MM.1S (cell line): ENCODE measurements around the gene METAP1D.

Experiments used
- DNase-seq: peaks from one replicate; pipeline ENCODE4 v3.0.0-alpha.2; 2015
- H2AFZ ChIP-seq: fragments of 300-600 bp; sonication (generic); 2 replicates; pipeline ENCODE4 v1.6.0; 2016; ENCODE audit warnings: antibody characterized with exemption, low read length
- H3F3A ChIP-seq: fragments of 300-600 bp; sonication (generic); 2 replicates; pipeline ENCODE4 v1.6.1; 2016; ENCODE audit warnings: mild to moderate bottlenecking, antibody characterized with exemption, low read length, moderate library complexity, mixed read lengths; ENCODE audit not compliant: insufficient read depth
- H3K27ac ChIP-seq: fragments of 300-600 bp; sonication (generic); 2 replicates; pipeline ENCODE4 v1.5.1; 2016; ENCODE audit warnings: mild to moderate bottlenecking, low read length
- H3K27me3 ChIP-seq: fragments of 300-600 bp; sonication (generic); replicated peaks from 2 replicates; pipeline ENCODE4 v1.6.0; 2016; ENCODE audit warnings: low read length; ENCODE audit not compliant: insufficient read depth
- H3K36me3 ChIP-seq: fragments of 300-600 bp; sonication (generic); replicated peaks from 2 replicates; pipeline ENCODE4 v1.6.1; 2016; ENCODE audit warnings: mild to moderate bottlenecking, low read length, mixed read lengths; ENCODE audit not compliant: insufficient read depth
- H3K4me1 ChIP-seq: fragments of 300-600 bp; sonication (generic); 2 replicates; pipeline ENCODE4 v1.6.1; 2016; ENCODE audit warnings: low read length, mixed read lengths
- H3K4me2 ChIP-seq: fragments of 300-600 bp; sonication (generic); 2 replicates; pipeline ENCODE4 v1.6.0; 2016; ENCODE audit warnings: low read depth, low read length
- H3K4me3 ChIP-seq: fragments of 300-600 bp; sonication (generic); 2 replicates; pipeline ENCODE4 v1.5.1; 2016; ENCODE audit warnings: low read length, mixed read lengths
- H3K79me2 ChIP-seq: fragments of 300-600 bp; sonication (generic); 2 replicates; pipeline ENCODE4 v1.6.1; 2016; ENCODE audit warnings: mixed run types, low read length, mixed read lengths
- H3K9ac ChIP-seq: fragments of 300-600 bp; sonication (generic); 2 replicates; pipeline ENCODE4 v1.6.1; 2016; ENCODE audit warnings: low read length, mixed read lengths
- H3K9me2 ChIP-seq: fragments of 300-600 bp; sonication (generic); replicated peaks from 2 replicates; pipeline ENCODE4 v1.6.1; 2016; ENCODE audit warnings: mild to moderate bottlenecking, low read length, mixed read lengths; ENCODE audit not compliant: insufficient read depth
- H3K9me3 ChIP-seq: fragments of 300-600 bp; sonication (generic); replicated peaks from 2 replicates; pipeline ENCODE4 v1.6.1; 2016; ENCODE audit warnings: mild to moderate bottlenecking, low read length, mixed read lengths; ENCODE audit not compliant: insufficient read depth
- H4K20me1 ChIP-seq: fragments of 300-600 bp; sonication (generic); 2 replicates; pipeline ENCODE4 v1.6.1; 2016; ENCODE audit warnings: mild to moderate bottlenecking, low read length, moderate library complexity, mixed read lengths; ENCODE audit not compliant: insufficient read depth
- CTCF ChIP-seq: fragments of 300-600 bp; sonication (generic); IDR thresholded peaks from 2 replicates; pipeline ENCODE4 v1.5.1; 2016; ENCODE audit warnings: antibody characterized with exemption, low read length, mixed read lengths
- EZH2 ChIP-seq: fragments of 300-600 bp; sonication (generic); optimal IDR thresholded peaks from 2 replicates; pipeline ENCODE3; 2017; ENCODE audit warnings: low read depth, mild to moderate bottlenecking, antibody characterized with exemption, low read length, mixed read lengths
- EZH2phosphoT487 ChIP-seq: fragments of 300-600 bp; sonication (generic); IDR thresholded peaks from 2 replicates; pipeline ENCODE4 v1.6.1; 2018; ENCODE audit warnings: antibody characterized with exemption, low read length

The METAP1D gene

DNA sequence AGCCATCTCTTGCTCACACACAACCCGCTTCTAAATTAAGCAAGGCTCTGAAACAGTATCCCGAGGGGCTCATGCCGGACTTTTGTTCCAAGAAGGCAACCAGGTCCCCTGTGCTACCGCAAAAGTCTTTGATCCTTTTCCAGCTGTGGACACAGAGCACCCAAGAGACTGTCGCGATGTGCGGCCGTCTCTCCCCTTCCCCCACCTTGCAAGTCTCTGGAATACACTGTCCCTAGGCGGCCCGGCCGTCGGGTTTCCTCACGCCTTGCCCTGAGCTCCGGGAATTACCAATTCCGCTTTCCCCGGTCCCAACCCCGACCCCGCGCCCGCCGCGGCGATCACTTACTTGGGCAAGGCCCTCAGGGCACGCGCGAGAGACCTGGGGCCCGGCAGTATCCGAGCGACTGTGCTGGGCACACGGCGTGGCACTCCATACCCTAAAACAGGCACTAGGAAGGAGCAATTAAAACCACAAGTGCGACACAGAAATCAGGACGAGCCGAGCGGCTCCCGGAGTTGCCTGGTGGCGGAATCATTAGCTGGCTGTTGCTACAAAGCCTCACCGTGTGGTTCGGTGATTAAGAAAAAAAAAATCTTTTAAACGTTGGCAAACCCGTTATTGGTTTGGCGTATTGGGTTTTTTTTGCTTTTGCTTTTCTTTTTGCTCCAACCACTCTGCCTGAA is 83.3 kb downstream of the METAP1D start:
- Histone ChIP-seq H3K27ac (no peak overlapping the region), H3K27me3 (peaks cover 65% of the 10 kb centered on the region), H3F3A (no peaks in the 10 kb centered on the region)

DNA sequence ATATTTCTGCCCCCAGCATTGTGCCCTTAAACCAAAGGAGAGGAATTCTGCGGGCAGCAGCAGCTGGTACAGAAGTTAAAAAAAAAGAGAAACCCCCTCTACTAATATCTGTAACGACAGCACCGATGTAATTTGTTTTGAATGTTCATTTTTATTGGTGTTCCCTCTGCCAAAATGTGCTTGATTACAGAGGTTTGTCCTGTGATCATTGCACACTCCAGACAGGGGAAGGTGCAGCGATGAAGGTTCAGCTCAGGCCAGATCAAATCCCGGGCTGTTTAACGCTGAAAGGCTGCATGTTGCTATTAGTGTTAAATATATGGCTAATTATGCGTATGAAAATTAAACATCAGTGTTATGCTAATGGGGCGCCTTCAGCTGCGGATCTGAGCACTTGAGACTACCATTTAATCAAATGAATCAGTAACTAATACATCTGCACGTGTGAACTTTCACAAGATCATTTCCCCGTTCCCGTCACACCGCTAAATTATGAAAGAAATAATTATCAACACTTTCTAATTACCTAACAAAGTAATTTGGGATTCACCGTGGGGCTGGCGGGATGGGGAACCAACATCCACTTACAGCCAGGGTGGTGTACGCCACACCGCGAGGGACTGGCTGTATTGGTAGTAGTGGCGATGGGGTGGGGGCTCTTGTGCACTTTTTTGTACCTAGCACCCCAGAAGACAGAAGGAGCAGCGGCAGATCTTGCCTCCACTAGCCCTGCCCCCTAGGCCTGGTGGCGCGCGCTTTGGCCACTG is 84.1 kb downstream of the METAP1D start:
- Histone ChIP-seq H3F3A (no peaks in the 10 kb centered on the region), H3K9ac (no peak overlapping the region), H3K27me3 (peaks cover 72% of the 10 kb centered on the region), H4K20me1 (no peaks in the 10 kb centered on the region), H3K4me3 (peak overlapping the region; percentile 75), H3K4me2 (peak overlapping the region; percentile 98), H3K36me3 (no peaks in the 10 kb centered on the region), H2AFZ (peak overlapping the region; percentile 81), H3K9me3 (no peaks in the 10 kb centered on the region), H3K4me1 (0 out of 2 replicates have a peak, but pooled peaks cover 6% of the 10 kb centered on the region), H3K79me2 (no peaks in the 10 kb centered on the region), H3K9me2 (no peaks in the 10 kb centered on the region), H3K27ac (no peak overlapping the region)
- TF ChIP-seq CTCF, result no peak
- TF ChIP-seq EZH2, result no peak
- no peak for TF ChIP-seq EZH2phosphoT487
- DNase-seq, result no peak

More for the DNA sequence above, 83.3 kb downstream of the METAP1D start:
- DNase-seq, result no peak
- Histone ChIP-seq H3K9me2 (no peaks in the 10 kb centered on the region), H3K36me3 (no peaks in the 10 kb centered on the region), H3K79me2 (no peaks in the 10 kb centered on the region), H3K9ac (no peak overlapping the region), H3K4me3 (peak overlapping the region; percentile 75), H3K4me2 (peak overlapping the region; percentile 98), H4K20me1 (no peaks in the 10 kb centered on the region), H3K4me1 (0 out of 2 replicates have a peak, but pooled peaks cover 6% of the 10 kb centered on the region), H3K9me3 (no peaks in the 10 kb centered on the region), H2AFZ (peak overlapping the region; percentile 49)
- TF ChIP-seq EZH2, result no peak
- TF ChIP-seq EZH2phosphoT487, result no peak
- no peak for TF ChIP-seq CTCF

- Histone ChIP-seq H3K9ac (no peak overlapping the region), H3K27me3 (peaks cover 77% of the 10 kb centered on the region), H3K9me3 (no peaks in the 10 kb centered on the region), H3K27ac (no peak overlapping the region), H3K9me2 (no peaks in the 10 kb centered on the region), H3K79me2 (no peaks in the 10 kb centered on the region), H4K20me1 (no peaks in the 10 kb centered on the region), H3K4me2 (peak overlapping the region; percentile 98), H3K4me1 (0 out of 2 replicates have a peak, but pooled peaks cover 6% of the 10 kb centered on the region), H3K36me3 (no peaks in the 10 kb centered on the region), H3K4me3 (peak overlapping the region; percentile 75), H3F3A (no peaks in the 10 kb centered on the region), H2AFZ (peak overlapping the region; percentile 81)
- DNase-seq, result no peak
- no peak for TF ChIP-seq EZH2phosphoT487
- no peak for TF ChIP-seq EZH2
- no peak for TF ChIP-seq CTCF
Measured at GRCh38 chr2:172084395-172084644, 84.6 kb downstream of the METAP1D start.
